ENCODE results near the gene VPS54. TPM values are rescaled to one million over a fixed set of nuclear protein-coding genes. Genes with fewer than 3 reads are reported as not detected.

VPS54 gene
- total and polyA plus RNA-seq, 9 of the 15 experiments (the other 6 are each of a cell fraction or from before 2014, with no cell fraction given) = 4.9 to 23.2 (median 13.2) TPM

DNA sequence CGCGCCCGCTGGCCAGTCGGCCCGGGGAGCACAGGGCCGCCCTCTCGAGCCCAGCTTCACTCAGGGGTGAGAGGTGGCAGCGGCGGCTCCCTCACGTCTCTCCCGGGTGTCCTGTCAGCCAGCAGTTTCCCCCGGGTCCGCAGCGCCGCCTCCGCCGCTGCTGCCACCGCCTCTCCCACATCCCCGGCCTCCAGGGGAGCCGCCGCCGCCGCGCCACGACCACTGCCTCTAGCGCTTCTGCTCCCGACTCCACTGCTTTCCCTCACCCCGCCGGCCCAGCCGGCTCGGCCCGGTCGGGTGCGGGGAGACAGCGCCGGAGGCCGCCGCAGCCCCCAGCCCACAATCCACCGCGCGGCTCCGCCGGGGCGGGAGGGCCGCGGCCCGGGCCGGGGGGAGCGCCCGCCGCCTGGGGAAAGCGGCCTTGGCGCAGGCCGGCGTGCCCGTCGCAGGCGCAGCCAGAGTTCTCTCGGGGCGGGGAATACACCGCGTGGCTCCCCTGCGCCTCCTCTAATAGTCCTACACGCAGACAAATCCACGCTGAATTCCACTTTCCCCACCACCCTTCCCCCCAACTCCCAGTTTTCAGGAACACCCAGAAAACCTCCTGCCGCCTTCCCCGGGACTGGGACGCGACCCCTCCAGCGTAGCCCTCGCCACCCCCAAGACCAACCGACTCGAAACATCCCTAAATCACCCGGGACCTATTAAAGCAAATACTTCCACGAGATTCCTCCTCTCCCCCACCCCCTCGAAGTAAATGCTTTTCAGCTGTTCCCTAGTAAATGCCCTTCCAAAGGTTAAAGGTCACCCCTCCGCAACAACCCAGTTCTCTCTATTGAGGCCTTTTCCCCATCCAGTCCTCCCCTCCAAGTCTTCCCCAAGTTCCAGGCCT, at the start of gene VPS54 (continued):
- no peak for TF ChIP-seq NFE2L1 (tag; IDR thresholded peaks at IDR 0.05; ENCODE audit: borderline replicate concordance, low read depth)
- no peak for TF ChIP-seq MYNN (IDR thresholded peaks at IDR 0.05)
- no peak for TF ChIP-seq MYNN (CRISPR knock-in tag; IDR thresholded peaks at IDR 0.05)
- no peak for TF ChIP-seq TAF9B (IDR thresholded peaks at IDR 0.05; ENCODE audit: partially characterized antibody)
- peak; percentile 88 for TF ChIP-seq RBBP5 (IDR thresholded peaks at IDR 0.05; ENCODE audit: borderline replicate concordance, insufficient read depth, low read length, poor library complexity, severe bottlenecking)
- no peak for TF ChIP-seq FOXJ2 (tag; IDR thresholded peaks at IDR 0.05)
- no peak for TF ChIP-seq TCF3 (CRISPR knock-in tag; IDR thresholded peaks at IDR 0.05)
- no peak for TF ChIP-seq ZFPM2 (CRISPR knock-in tag; IDR thresholded peaks at IDR 0.05)
- no peak for TF ChIP-seq FOSL1 (tag; conservative IDR thresholded peaks at IDR 0.05)
- peak; percentile 45; the same call in 1 of the 2 replicates for TF ChIP-seq EP400 (IDR thresholded peaks at IDR 0.05)
- TF ChIP-seq, protein P1, sequence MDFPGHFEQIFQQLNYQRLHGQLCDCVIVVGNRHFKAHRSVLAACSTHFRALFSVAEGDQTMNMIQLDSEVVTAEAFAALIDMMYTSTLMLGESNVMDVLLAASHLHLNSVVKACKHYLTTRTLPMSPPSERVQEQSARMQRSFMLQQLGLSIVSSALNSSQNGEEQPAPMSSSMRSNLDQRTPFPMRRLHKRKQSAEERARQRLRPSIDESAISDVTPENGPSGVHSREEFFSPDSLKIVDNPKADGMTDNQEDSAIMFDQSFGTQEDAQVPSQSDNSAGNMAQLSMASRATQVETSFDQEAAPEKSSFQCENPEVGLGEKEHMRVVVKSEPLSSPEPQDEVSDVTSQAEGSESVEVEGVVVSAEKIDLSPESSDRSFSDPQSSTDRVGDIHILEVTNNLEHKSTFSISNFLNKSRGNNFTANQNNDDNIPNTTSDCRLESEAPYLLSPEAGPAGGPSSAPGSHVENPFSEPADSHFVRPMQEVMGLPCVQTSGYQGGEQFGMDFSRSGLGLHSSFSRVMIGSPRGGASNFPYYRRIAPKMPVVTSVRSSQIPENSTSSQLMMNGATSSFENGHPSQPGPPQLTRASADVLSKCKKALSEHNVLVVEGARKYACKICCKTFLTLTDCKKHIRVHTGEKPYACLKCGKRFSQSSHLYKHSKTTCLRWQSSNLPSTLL (IDR thresholded peaks at IDR 0.05) = no peak
- no peak for TF ChIP-seq ZNF589 (CRISPR knock-in tag; IDR thresholded peaks at IDR 0.05; ENCODE audit: low read depth)
- TF ChIP-seq MEF2A (IDR thresholded peaks at IDR 0.05; ENCODE audit: control insufficient read depth, low read depth, low read length) = no peak
- TF ChIP-seq, protein P2, sequence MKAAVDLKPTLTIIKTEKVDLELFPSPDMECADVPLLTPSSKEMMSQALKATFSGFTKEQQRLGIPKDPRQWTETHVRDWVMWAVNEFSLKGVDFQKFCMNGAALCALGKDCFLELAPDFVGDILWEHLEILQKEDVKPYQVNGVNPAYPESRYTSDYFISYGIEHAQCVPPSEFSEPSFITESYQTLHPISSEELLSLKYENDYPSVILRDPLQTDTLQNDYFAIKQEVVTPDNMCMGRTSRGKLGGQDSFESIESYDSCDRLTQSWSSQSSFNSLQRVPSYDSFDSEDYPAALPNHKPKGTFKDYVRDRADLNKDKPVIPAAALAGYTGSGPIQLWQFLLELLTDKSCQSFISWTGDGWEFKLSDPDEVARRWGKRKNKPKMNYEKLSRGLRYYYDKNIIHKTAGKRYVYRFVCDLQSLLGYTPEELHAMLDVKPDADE (conservative IDR thresholded peaks at IDR 0.05; ENCODE audit: control insufficient read depth, low read depth, low read length) = 0 out of 2 replicates have a peak, but pooled peaks have one; percentile 23
- TF ChIP-seq ZNF431 (CRISPR knock-in tag; IDR thresholded peaks at IDR 0.05) = no peak
- no peak for TF ChIP-seq KLF1 (tag; IDR thresholded peaks at IDR 0.05)
- peak; percentile 44; the same call in 1 of the 2 replicates for TF ChIP-seq KLF16 (IDR thresholded peaks at IDR 0.05)
- TF ChIP-seq E2F3 (CRISPR knock-in tag; IDR thresholded peaks at IDR 0.05) = no peak
- TF ChIP-seq, protein P3, sequence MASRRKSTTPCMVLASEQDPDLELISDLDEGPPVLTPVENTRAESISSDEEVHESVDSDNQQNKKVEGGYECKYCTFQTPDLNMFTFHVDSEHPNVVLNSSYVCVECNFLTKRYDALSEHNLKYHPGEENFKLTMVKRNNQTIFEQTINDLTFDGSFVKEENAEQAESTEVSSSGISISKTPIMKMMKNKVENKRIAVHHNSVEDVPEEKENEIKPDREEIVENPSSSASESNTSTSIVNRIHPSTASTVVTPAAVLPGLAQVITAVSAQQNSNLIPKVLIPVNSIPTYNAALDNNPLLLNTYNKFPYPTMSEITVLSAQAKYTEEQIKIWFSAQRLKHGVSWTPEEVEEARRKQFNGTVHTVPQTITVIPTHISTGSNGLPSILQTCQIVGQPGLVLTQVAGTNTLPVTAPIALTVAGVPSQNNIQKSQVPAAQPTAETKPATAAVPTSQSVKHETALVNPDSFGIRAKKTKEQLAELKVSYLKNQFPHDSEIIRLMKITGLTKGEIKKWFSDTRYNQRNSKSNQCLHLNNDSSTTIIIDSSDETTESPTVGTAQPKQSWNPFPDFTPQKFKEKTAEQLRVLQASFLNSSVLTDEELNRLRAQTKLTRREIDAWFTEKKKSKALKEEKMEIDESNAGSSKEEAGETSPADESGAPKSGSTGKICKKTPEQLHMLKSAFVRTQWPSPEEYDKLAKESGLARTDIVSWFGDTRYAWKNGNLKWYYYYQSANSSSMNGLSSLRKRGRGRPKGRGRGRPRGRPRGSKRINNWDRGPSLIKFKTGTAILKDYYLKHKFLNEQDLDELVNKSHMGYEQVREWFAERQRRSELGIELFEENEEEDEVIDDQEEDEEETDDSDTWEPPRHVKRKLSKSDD (conservative IDR thresholded peaks at IDR 0.05; ENCODE audit: low read length) = no peak
- TF ChIP-seq HNRNPLL (IDR thresholded peaks at IDR 0.05; ENCODE audit: low read depth, low read length, poor library complexity, severe bottlenecking) = peak; percentile 72
- TF ChIP-seq STAT5A (IDR thresholded peaks at IDR 0.05; ENCODE audit: borderline replicate concordance, low read length) = no peak
- TF ChIP-seq HNRNPK (IDR thresholded peaks at IDR 0.05; ENCODE audit: low read depth, low read length, poor library complexity, severe bottlenecking) = no peak
- no peak for TF ChIP-seq DMBX1 (CRISPR knock-in tag; IDR thresholded peaks at IDR 0.05; ENCODE audit: borderline replicate concordance)

Measured in K562 (cell line).